Measurements from ENCODE around the gene LRIG1. TPM values are rescaled to one million over a fixed set of nuclear protein-coding genes. Genes with fewer than 3 reads are reported as not detected.
A peak's percentile ranks its signal among the peaks of the same experiment; 100 is the strongest.

Gene LRIG1
- total RNA-seq, 5 donors from 2014 or later (not counting 1 experiment from before 2014, with no cell fraction given) = 33.5 to 49.8 (median 41.1) TPM

DNA sequence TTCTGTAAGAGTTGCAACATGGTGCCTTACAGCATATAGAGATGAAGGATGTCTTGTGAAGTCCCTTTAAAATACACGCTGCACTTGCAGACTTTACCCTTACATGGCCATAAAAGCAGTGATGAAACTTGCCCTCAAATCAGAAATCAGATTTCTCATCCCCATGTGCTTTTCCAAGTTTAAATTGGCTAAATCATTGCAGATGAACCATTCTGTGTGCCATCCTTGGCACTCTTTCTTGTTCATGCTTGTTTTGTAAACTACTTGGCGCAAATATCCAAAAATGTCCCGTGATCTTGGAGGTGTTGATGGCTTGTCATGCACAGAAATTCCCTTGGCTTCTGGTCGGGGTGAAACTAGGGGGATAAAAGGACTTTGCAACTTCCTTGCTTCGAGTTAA, 135.7 kb downstream of the LRIG1 start:
- no peaks in the 10 kb centered on the region for H3K4me1 Mint-ChIP-seq
- ChIA-PET CTCF (no interaction called here), POLR2A (no interaction called here)
- WGBS (ENCODE audit: insufficient coverage) = 100% methylated on average over 2 of the region's 5 CpGs
- no peaks in the 10 kb centered on the region for H3K27me3 ChIP-seq (replicated peaks in 1 of 2; ENCODE audit: control insufficient read depth in 2 of 2, extremely low read depth in 1 of 2, insufficient read depth in 2 of 2, low read length in 1 of 2)
- no peaks in the 10 kb centered on the region for H3K9me3 Mint-ChIP-seq
- H3K36me3 Mint-ChIP-seq = peaks cover 31% of the 10 kb centered on the region
- no peaks in the 10 kb centered on the region for H3K27me3 Mint-ChIP-seq
- no peaks in the 10 kb centered on the region for H3K9me3 ChIP-seq
- H3K36me3 ChIP-seq (ENCODE audit: control insufficient read depth in 2 of 2, extremely low read depth in 1 of 2, insufficient read depth in 1 of 2, low read length in 1 of 2) = peaks cover 4 to 7% of the 10 kb centered on the region in 2 donors
- no peak overlapping the region for H3K4me3 Mint-ChIP-seq
- ATAC-seq (replicated peaks in 1 of 4) (no peak), DNase-seq (no peak)
- no peak overlapping the region for H3K27ac ChIP-seq (ENCODE audit: low read length)
- H3K4me1 ChIP-seq (ENCODE audit: control insufficient read depth in 1 of 2, extremely low read depth in 1 of 2, insufficient read depth in 2 of 2, low read length in 2 of 2) = no peaks in the 10 kb centered on the region
- no peak overlapping the region for H3K4me3 ChIP-seq (ENCODE audit: control insufficient read depth in 1 of 2, extremely low read depth in 1 of 2, low read length in 1 of 2)
- no peak overlapping the region for H3K27ac Mint-ChIP-seq

DNA sequence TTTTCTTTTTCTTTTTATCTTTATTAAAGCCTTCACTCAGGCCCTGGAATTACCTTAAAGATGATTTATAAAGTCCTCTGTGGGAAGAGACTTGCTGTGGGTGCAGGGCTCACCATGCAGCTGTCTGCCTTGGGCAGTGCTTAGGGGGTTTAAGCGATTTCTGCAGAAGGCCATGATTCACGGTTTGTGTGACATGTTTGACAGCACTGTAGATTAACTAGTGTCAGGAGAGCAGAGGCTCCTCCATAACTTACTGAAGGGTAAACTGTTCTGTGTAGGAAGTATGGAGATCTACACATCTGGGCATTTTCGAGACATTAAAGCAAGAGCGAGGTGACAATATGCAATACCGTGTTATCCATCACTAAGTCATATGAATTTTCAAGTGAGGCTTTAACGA, 137.7 kb downstream of the LRIG1 start:
- CTCF ChIA-PET = interaction anchor here (0.9 to 1.0 kb wide), 2 partner anchors 9 to 15 kb away, joined by 3 read pairs; no protein-coding TSS in a partner anchor
- H3K36me3 Mint-ChIP-seq = peaks cover 31% of the 10 kb centered on the region
- 100% methylated on average over 5 of the region's 6 CpGs for WGBS (ENCODE audit: insufficient coverage)
- H3K27me3 Mint-ChIP-seq = no peaks in the 10 kb centered on the region
- H3K27ac Mint-ChIP-seq = no peak overlapping the region
- H3K4me1 Mint-ChIP-seq = peaks cover 0 to 1% (median 0%) of the 10 kb centered on the region in 3 donors
- Histone ChIP-seq H3K27ac (ENCODE audit: low read length) (no peak overlapping the region), H3K9me3 (no peaks in the 10 kb centered on the region), H3K27me3 (replicated peaks in 1 of 2; ENCODE audit: control insufficient read depth in 2 of 2, extremely low read depth in 1 of 2, insufficient read depth in 2 of 2, low read length in 1 of 2) (no peaks in the 10 kb centered on the region), H3K4me3 (ENCODE audit: control insufficient read depth in 1 of 2, extremely low read depth in 1 of 2, low read length in 1 of 2) (no peak overlapping the region), H3K4me1 (ENCODE audit: control insufficient read depth in 1 of 2, extremely low read depth in 1 of 2, insufficient read depth in 2 of 2, low read length in 2 of 2) (no peaks in the 10 kb centered on the region), H3K36me3 (ENCODE audit: control insufficient read depth in 2 of 2, extremely low read depth in 1 of 2, insufficient read depth in 1 of 2, low read length in 1 of 2) (no peaks in the 10 kb centered on the region)
- no peak overlapping the region for H3K4me3 Mint-ChIP-seq
- H3K9me3 Mint-ChIP-seq = no peaks in the 10 kb centered on the region
- DNase-seq (no peak), ATAC-seq (replicated peaks in 1 of 4) (no peak)
- POLR2A ChIA-PET = interaction anchor here in 1 of 2 donors (0.7 kb wide), 1 partner anchor 609 kb away, joined by 3 read pairs; no protein-coding TSS in a partner anchor

DNA sequence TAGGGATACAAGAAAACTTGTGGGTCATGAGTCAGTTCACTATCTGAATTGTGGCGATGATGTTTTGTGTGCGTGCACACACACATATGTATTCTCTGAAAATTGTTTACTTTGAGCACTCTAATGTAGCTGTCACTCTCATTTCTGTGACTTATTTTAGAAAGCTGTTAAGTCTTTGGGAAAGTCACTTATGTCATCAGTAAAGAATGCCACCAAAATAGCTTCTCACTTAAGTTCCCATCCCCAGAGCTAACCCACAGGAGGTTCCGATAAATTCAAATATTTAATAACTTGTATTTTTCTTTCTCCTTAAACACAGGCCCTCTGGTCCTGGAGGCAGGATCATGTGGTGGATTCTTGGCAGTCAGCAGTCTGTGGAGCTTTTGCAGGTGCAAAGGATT, 138.3 kb downstream of the LRIG1 start:
- Mint-ChIP-seq H3K27me3 (no peaks in the 10 kb centered on the region), H3K4me1 (peaks cover 0 to 1% (median 0%) of the 10 kb centered on the region in 3 donors), H3K27ac (no peak overlapping the region), H3K9me3 (no peaks in the 10 kb centered on the region), H3K4me3 (no peak overlapping the region), H3K36me3 (peaks cover 31% of the 10 kb centered on the region)
- ChIA-PET POLR2A (interaction anchor here in 1 of 2 donors (0.6 kb wide), 1 partner anchor 11 kb away, joined by 3 read pairs; no protein-coding TSS in a partner anchor), CTCF (interaction anchor here (0.6 to 0.9 kb wide), 2 partner anchors 8 to 15 kb away, joined by 3 to 4 read pairs; no protein-coding TSS in a partner anchor)
- WGBS (ENCODE audit: insufficient coverage) = no CpG with 5 or more reads among the region's 3 CpGs
- H3K4me1 ChIP-seq (ENCODE audit: control insufficient read depth in 1 of 2, extremely low read depth in 1 of 2, insufficient read depth in 2 of 2, low read length in 2 of 2) = no peaks in the 10 kb centered on the region
- H3K36me3 ChIP-seq (ENCODE audit: control insufficient read depth in 2 of 2, extremely low read depth in 1 of 2, insufficient read depth in 1 of 2, low read length in 1 of 2) = no peaks in the 10 kb centered on the region
- no peaks in the 10 kb centered on the region for H3K27me3 ChIP-seq (replicated peaks in 1 of 2; ENCODE audit: control insufficient read depth in 2 of 2, extremely low read depth in 1 of 2, insufficient read depth in 2 of 2, low read length in 1 of 2)
- no peak overlapping the region for H3K4me3 ChIP-seq (ENCODE audit: control insufficient read depth in 1 of 2, extremely low read depth in 1 of 2, low read length in 1 of 2)
- no peak for DNase-seq
- ATAC-seq (replicated peaks in 1 of 4) = no peak
- H3K27ac ChIP-seq (ENCODE audit: low read length) = no peak overlapping the region
- no peaks in the 10 kb centered on the region for H3K9me3 ChIP-seq

DNA sequence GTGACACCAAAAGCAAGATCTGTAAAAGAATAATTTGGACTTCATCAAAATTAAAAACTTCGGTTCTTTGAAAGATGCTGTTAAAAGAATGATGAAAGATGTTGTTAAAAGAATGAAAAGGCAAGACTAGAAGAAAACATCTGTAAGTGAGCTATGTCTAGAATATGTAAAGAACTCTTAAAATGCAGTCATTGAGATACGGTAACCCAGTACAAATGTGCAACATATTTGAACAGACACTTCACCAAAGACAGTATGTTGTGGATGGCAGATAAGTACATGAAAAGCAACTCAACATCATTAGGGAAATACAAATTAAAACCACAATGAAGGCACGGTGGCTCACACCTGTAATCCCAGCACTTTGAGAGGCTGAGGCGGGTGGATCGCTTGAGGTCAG, 139.5 kb downstream of the LRIG1 start:
- no peaks in the 10 kb centered on the region for H3K9me3 ChIP-seq
- no peak overlapping the region for H3K27ac ChIP-seq (ENCODE audit: low read length)
- no peaks in the 10 kb centered on the region for H3K9me3 Mint-ChIP-seq
- H3K36me3 ChIP-seq (ENCODE audit: control insufficient read depth in 2 of 2, extremely low read depth in 1 of 2, insufficient read depth in 1 of 2, low read length in 1 of 2) = no peaks in the 10 kb centered on the region
- H3K4me3 Mint-ChIP-seq = no peak overlapping the region
- ChIA-PET POLR2A (no interaction called here), CTCF (no interaction called here)
- H3K4me1 ChIP-seq (ENCODE audit: control insufficient read depth in 1 of 2, extremely low read depth in 1 of 2, insufficient read depth in 2 of 2, low read length in 2 of 2) = no peaks in the 10 kb centered on the region
- no peak overlapping the region for H3K27ac Mint-ChIP-seq
- ATAC-seq (replicated peaks in 1 of 4) = no peak
- 96% methylated on average over 3 of the region's 5 CpGs for WGBS (ENCODE audit: insufficient coverage)
- H3K4me3 ChIP-seq (ENCODE audit: control insufficient read depth in 1 of 2, extremely low read depth in 1 of 2, low read length in 1 of 2) = no peak overlapping the region
- peaks cover 31% of the 10 kb centered on the region for H3K36me3 Mint-ChIP-seq
- H3K4me1 Mint-ChIP-seq = peaks cover 0 to 1% (median 0%) of the 10 kb centered on the region in 3 donors
- H3K27me3 ChIP-seq (replicated peaks in 1 of 2; ENCODE audit: control insufficient read depth in 2 of 2, extremely low read depth in 1 of 2, insufficient read depth in 2 of 2, low read length in 1 of 2) = no peaks in the 10 kb centered on the region
- no peaks in the 10 kb centered on the region for H3K27me3 Mint-ChIP-seq
- DNase-seq = no peak

DNA sequence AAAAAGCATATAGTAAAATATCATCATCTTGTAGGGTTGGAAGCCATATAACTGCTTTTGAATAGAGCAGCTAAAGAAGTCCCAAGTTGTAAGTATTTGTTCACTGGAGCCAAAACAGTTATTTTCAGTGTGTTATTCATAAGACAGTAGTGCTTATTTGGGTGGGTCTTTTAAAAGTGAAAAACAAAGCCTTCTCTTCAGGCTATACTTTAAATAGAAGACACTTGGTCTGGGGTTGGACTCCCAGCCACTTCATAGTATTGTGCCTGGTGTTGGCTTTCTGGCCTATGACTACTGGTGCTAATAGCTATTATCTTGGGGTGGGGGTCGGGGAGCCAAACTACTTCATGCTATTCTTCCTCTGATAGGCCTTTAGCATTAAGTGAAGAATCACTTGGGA, 144.8 kb downstream of the LRIG1 start:
- ChIA-PET CTCF (interaction anchor here in 1 of 2 donors (0.8 to 1.2 kb wide), 3 partner anchors 19 to 59 kb away, joined by 3 to 6 read pairs (median 5); no protein-coding TSS in a partner anchor), POLR2A (no interaction called here)
- no peak overlapping the region for H3K4me3 ChIP-seq (ENCODE audit: control insufficient read depth in 1 of 2, extremely low read depth in 1 of 2, low read length in 1 of 2)
- Mint-ChIP-seq H3K27ac (peak overlapping the region in 1 of 2 donors; percentile 23), H3K4me1 (peaks cover 15 to 31% (median 15%) of the 10 kb centered on the region in 3 donors), H3K36me3 (peaks cover 34% of the 10 kb centered on the region), H3K4me3 (no peak overlapping the region), H3K9me3 (no peaks in the 10 kb centered on the region), H3K27me3 (no peaks in the 10 kb centered on the region)
- peaks cover 0 to 4% of the 10 kb centered on the region in 2 experiments for H3K4me1 ChIP-seq (ENCODE audit: control insufficient read depth in 1 of 2, extremely low read depth in 1 of 2, insufficient read depth in 2 of 2, low read length in 2 of 2)
- DNase-seq (no peak), ATAC-seq (replicated peaks in 1 of 4) (no peak)
- no peaks in the 10 kb centered on the region for H3K9me3 ChIP-seq
- H3K36me3 ChIP-seq (ENCODE audit: control insufficient read depth in 2 of 2, extremely low read depth in 1 of 2, insufficient read depth in 1 of 2, low read length in 1 of 2) = no peaks in the 10 kb centered on the region
- no peaks in the 10 kb centered on the region for H3K27me3 ChIP-seq (replicated peaks in 1 of 2; ENCODE audit: control insufficient read depth in 2 of 2, extremely low read depth in 1 of 2, insufficient read depth in 2 of 2, low read length in 1 of 2)
- no peak overlapping the region for H3K27ac ChIP-seq (ENCODE audit: low read length)
- no CpG with 5 or more reads among the region's 1 CpG for WGBS (ENCODE audit: insufficient coverage)

DNA sequence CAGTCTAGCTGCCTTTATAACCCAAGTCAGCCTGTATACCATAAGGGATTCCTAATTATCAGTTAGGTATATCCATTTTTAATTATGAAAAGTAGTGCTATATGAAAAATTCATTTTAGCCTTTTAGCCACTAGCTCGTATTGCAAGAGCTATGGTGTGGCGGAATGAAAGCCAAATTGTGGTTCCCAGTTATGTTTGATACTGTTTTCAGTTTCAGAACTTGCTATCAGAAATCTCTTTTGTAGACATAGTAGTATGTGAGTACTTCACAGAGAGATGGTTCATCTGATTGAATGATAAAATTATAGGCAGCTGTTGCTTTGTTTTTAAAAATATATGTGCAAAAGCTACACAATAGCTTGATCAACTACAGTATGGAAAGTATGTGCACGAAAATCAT, 145.4 kb downstream of the LRIG1 start:
- peaks cover 15 to 35% (median 15%) of the 10 kb centered on the region in 3 donors for H3K4me1 Mint-ChIP-seq
- peak in 3 of 4 experiments; percentile 16 to 62 (median 50) for ATAC-seq (replicated peaks in 1 of 4)
- WGBS (ENCODE audit: insufficient coverage) = 31% methylated on average over 2 of the region's 3 CpGs
- CTCF ChIA-PET = interaction anchor here in 1 of 2 donors (0.8 to 0.9 kb wide), 2 partner anchors 20 to 23 kb away, joined by 3 to 5 read pairs; no protein-coding TSS in a partner anchor
- H3K4me1 ChIP-seq (ENCODE audit: control insufficient read depth in 1 of 2, extremely low read depth in 1 of 2, insufficient read depth in 2 of 2, low read length in 2 of 2) = peaks cover 0 to 4% of the 10 kb centered on the region in 2 experiments
- no peaks in the 10 kb centered on the region for H3K27me3 ChIP-seq (replicated peaks in 1 of 2; ENCODE audit: control insufficient read depth in 2 of 2, extremely low read depth in 1 of 2, insufficient read depth in 2 of 2, low read length in 1 of 2)
- H3K27ac Mint-ChIP-seq = peak overlapping the region in 1 of 2 donors; percentile 23
- POLR2A ChIA-PET = no interaction called here
- no peak for DNase-seq
- H3K27ac ChIP-seq (ENCODE audit: low read length) = no peak overlapping the region
- H3K9me3 Mint-ChIP-seq = no peaks in the 10 kb centered on the region
- H3K36me3 Mint-ChIP-seq = peaks cover 37% of the 10 kb centered on the region
- H3K9me3 ChIP-seq = no peaks in the 10 kb centered on the region
- H3K27me3 Mint-ChIP-seq = no peaks in the 10 kb centered on the region
- H3K36me3 ChIP-seq (ENCODE audit: control insufficient read depth in 2 of 2, extremely low read depth in 1 of 2, insufficient read depth in 1 of 2, low read length in 1 of 2) = no peaks in the 10 kb centered on the region
- no peak overlapping the region for H3K4me3 Mint-ChIP-seq
- no peak overlapping the region for H3K4me3 ChIP-seq (ENCODE audit: control insufficient read depth in 1 of 2, extremely low read depth in 1 of 2, low read length in 1 of 2)

Data from T-cell (primary cell).